SIG-M5 treated with dmso at 0.1 percent for 504 hours (cell line): ENCODE measurements around the gene MT2A.

ENCODE experiments used
- DNase-seq: peaks from one replicate; lab custom pipeline; 2025; ENCODE audit not compliant: unreplicated experiment; lab: John Stamatoyannopoulos, UW

MT2A gene

GRCh38 chr16:56636616-56637413 lies 28.4 kb downstream of the MT2A start:
- DNase-seq: no peak

- DNase-seq: no peak
These were observed 29.7 kb downstream of the MT2A start, which contains the start of gene MT1A for GRCh38 chr16:56637814-56638750. Gene MT1A (plus strand): TSS chr16:56638666. CDS start chr16:56638739, 73 bp downstream.

- no peak for DNase-seq
These were observed 30.7 kb downstream of the MT2A start for GRCh38 chr16:56639045-56639444.

- DNase-seq: no peak
These were observed 31.7 kb downstream of the MT2A start for GRCh38 chr16:56640076-56640475.

- no peak for DNase-seq
These were observed 32.8 kb downstream of the MT2A start for GRCh38 chr16:56641166-56641565.

GRCh38 chr16:56643080-56643778 lies 34.8 kb downstream of the MT2A start:
- DNase-seq: peak; percentile 54

DNA sequence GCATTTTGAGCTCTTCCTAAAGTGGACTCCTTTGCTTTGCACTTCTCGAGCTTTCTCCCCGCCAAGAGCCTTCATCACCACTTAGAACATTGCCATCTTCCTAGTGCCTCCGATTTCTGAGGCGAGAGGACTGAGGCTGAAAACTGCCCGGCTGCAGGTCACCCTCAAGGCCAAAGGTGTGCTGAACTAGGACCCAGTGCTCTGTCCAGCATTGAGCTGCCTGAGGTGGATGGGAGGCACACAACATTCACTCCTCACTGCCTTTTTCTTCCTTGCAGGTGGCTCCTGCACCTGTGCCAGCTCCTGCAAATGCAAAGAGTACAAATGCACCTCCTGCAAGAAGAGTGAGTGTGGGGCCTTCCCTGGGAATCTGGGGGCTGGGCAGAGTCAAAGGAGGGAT lies 35.4 kb downstream of the MT2A start:
- DNase-seq: no peak

DNA sequence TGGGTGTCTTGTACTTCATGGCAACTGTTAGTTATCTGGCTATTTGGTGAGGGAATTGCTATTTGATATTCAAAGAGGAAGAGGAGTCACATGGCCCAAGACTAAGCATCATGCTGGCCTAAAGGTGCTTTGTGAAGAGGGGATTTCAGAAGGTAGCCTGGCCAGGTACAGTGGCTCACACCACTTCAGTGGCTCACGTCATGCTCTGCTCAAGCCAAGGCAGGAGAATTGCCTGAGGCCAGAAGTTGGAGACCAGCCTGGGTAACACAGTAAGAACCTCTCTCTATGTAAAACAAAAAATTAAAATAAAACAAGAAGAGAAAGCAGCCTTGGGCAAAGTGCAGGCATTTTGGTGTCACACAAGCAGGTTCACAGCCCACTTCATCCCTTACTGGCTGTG lies 36.9 kb downstream of the MT2A start:
- DNase-seq: no peak

- no peak for DNase-seq
These were observed 37.5 kb downstream of the MT2A start for GRCh38 chr16:56645838-56646237.

DNA sequence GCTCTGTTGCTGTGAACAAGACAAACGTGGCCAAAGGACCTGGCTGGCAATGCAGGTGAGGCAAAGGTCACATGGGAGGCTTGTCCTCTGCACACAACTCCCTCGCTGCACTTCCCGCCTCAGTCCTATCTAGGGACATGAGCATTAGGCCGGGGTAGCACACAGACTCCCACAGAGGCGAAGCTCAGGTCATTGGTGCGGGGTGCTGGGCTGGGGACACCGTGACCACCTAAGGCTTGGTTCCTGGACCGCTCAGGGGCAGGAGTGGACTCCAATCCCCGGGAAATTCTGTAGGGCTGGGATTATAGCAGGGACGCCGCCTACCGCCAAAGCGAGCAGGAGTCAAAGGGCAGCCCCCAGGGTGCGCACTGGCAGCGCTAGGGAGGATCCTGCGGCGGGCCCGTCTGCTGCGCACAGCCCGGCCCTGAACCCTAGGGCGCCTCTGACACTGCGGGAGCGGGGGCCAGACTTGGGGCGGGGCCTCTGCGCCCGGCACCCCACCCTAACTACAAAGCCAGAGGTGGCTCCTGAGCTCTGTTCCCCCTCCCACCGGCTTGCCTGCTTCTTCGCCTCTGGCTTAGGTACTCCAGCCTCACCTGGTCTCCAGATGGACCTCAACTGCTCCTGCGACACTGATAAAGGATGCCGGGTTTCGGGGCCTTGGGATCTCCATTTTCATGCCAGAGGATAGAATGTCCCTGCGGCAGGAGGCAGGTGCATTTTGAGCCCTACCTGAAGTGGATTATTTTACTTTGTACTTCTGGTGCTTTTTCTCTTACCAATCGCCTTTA lies 39.5 kb downstream of the MT2A start:
- DNase-seq: no peak

- no peak for DNase-seq
These were observed 40.9 kb downstream of the MT2A start for GRCh38 chr16:56649271-56649670.

GRCh38 chr16:56649820-56650219 lies 41.4 kb downstream of the MT2A start:
- no peak for DNase-seq

DNA sequence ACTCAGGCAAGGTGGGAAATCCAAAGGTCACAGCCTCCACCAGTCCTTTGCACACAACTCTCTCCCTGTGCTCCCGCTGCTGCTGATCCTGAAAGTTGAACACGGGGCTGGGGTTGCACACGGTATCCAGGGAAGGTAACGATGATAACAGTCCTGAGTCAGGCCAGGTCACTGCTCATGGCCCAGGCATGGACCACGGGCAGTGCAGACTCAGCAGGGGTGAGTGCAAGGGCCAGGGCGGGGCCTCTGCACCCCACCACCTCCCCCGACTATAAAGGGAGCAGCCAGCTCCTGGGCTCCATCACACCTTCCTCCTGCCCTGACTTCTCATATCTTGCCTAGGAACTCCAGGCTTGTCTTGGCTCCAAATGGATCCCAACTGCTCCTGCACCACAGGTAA lies 43.2 kb downstream of the MT2A start, which contains the start of gene MT1B:
Gene MT1B, plus strand, starts transcription at position 301 of the 400 bp plus-strand sequence. Its CDS starts 68 bp downstream, at position 369.
- no peak for DNase-seq

GRCh38 chr16:56652600-56652999 lies 44.2 kb downstream of the MT2A start:
- no peak for DNase-seq

DNA sequence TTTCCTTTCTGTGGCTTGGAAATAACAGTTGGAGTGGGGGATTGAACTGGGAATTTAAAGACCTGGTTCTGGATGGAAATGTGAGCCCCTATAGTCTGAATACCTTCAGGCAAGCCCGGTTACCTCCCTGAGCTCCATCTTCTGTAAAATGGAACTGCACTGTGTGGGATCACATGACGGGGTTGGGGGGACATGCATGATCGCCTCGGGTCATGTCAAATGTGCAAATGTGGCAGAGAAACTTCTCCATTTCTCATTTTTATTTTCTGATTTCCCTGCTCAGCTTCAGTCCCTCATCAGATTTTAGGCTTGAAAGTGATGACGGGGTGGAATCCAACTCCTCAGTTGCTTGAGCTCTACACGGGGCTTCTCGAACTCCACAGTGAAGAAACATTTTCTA lies 44.8 kb downstream of the MT2A start:
- no peak for DNase-seq

GRCh38 chr16:56657555-56658326 lies 49.4 kb downstream of the MT2A start, which contains the start of gene MT1F:
Gene MT1F (plus strand): TSS chr16:56657959. CDS start chr16:56658059, 100 bp downstream.
- DNase-seq: peak; percentile 78

DNA sequence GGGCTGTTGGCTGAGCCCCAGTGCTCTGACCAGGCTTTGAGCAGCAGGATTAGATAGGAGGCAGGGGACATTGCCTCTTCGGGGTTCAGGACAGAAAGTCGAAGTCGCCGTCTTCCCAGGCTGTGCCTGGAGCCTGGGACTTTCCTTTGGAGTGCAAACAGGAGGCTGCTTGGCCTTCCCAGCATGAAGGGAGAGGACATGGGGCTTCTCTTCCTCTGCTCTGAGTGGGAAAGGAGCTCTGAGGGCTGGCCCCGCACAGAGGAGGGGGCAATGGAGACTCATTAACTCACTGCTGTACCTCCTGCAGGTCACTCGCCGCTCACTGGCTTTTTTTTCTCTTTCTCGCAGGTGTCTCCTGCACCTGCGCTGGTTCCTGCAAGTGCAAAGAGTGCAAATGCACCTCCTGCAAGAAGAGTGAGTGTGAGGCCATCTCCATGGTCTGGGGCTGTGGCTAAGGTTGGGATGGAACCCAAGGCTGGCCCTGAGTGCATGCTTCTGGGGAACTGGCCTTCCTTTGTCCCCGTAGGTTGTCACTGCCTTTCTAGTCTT lies 50.0 kb downstream of the MT2A start:
- DNase-seq: no peak
